K562 (cell line): ENCODE data around the gene IFNA7.
"Not testable (repeated sequence)": the region's sequence is repeated elsewhere in the genome, so short reads cannot be mapped to it uniquely, and the experiment has no call there.

Experiments used
- BRCA1 ChIP-seq, 2 experiments: fragments of 450-650 bp in 1 of 2; sonication (generic) in 1 of 2; formaldehyde crosslinking in 1 of 2; IDR thresholded peaks; 2 replicates each; pipeline versions ENCODE4 v1.5.0 to v1.6.1; 2017 to 2020; ENCODE audit warnings: mild to moderate bottlenecking in 1 of 2, missing genetic modification reagents in 1 of 2
- BRD9 ChIP-seq: fragments of 450-650 bp; IDR thresholded peaks from 2 replicates; pipeline ENCODE4 v1.6.1; 2018; ENCODE audit warnings: low read depth; ENCODE audit not compliant: partially characterized antibody
- FOXA1 ChIP-seq: fragments of 450-650 bp; IDR thresholded peaks from 2 replicates; pipeline ENCODE4 v1.6.1; 2016; ENCODE audit warnings: mild to moderate bottlenecking, borderline replicate concordance
- RNF2 ChIP-seq: sonication (generic); IDR thresholded peaks from 2 replicates; pipeline ENCODE4 v1.6.1; 2016
- TRIM28 ChIP-seq: fragments of 450-650 bp; IDR thresholded peaks from 2 replicates; pipeline ENCODE4 v1.6.1; 2017
- ZBTB8A ChIP-seq: fragments of 450-650 bp; IDR thresholded peaks from 2 replicates; pipeline ENCODE4 v1.6.1; 2018; ENCODE audit warnings: mild to moderate bottlenecking, moderate library complexity; ENCODE audit not compliant: partially characterized antibody
- TF ChIP-seq, protein P1 (sequence below): sonication (generic); formaldehyde crosslinking; IDR thresholded peaks from 2 replicates; pipeline ENCODE4 v1.5.0; 2020; ENCODE audit warnings: missing genetic modification reagents
- TF ChIP-seq, protein P2 (sequence below), 2 experiments: IDR thresholded peaks; 2 replicates each; pipeline ENCODE4 v1.6.1; 2012; ENCODE audit warnings: improper control_type of control experiment in 2 of 2, low read depth in 2 of 2, low read length in 2 of 2, borderline replicate concordance in 1 of 2
- TF ChIP-seq, protein P3 (sequence below): sonication (generic); formaldehyde crosslinking; IDR thresholded peaks from 2 replicates; pipeline ENCODE4 v1.9.0; 2022; ENCODE audit warnings: mild to moderate bottlenecking, missing genetic modification reagents
- TF ChIP-seq, protein P4 (sequence below): sonication (generic); formaldehyde crosslinking; IDR thresholded peaks from 2 replicates; pipeline ENCODE4 v1.8.1; 2023; ENCODE audit warnings: mild to moderate bottlenecking, missing genetic modification reagents
- TF ChIP-seq, protein P5 (sequence below): sonication (generic); formaldehyde crosslinking; IDR thresholded peaks from 2 replicates; pipeline ENCODE4 v1.9.0; 2022; ENCODE audit warnings: mild to moderate bottlenecking, missing genetic modification reagents
- TF ChIP-seq, protein P6 (sequence below): sonication (generic); IDR thresholded peaks from 2 replicates; pipeline ENCODE4 v1.6.1; 2016

DNA sequence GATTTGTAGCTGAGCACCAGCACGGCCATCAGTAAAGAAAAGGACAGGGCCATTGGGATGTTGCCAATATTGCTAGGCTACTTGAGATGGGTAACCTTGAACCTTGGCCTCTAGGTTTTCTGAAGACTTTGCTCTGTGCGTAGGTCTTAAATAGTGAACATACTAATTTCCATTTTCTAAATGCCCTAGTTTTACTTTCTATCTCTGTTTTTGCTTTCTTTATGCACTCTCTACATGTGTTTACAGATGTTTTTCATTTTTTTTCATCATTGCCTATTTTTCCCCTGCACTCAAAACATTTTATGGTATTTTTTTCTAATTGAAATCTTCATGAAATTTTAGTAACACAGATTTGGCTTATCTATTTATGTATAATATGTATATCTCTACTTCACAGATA, 35.4 kb downstream of the IFNA7 start, which contains the start of gene IFNA21:
- TF ChIP-seq, protein P1, sequence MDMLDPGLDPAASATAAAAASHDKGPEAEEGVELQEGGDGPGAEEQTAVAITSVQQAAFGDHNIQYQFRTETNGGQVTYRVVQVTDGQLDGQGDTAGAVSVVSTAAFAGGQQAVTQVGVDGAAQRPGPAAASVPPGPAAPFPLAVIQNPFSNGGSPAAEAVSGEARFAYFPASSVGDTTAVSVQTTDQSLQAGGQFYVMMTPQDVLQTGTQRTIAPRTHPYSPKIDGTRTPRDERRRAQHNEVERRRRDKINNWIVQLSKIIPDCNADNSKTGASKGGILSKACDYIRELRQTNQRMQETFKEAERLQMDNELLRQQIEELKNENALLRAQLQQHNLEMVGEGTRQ (CRISPR knock-in tag) = not testable (repeated sequence)
- TF ChIP-seq, protein P2, sequence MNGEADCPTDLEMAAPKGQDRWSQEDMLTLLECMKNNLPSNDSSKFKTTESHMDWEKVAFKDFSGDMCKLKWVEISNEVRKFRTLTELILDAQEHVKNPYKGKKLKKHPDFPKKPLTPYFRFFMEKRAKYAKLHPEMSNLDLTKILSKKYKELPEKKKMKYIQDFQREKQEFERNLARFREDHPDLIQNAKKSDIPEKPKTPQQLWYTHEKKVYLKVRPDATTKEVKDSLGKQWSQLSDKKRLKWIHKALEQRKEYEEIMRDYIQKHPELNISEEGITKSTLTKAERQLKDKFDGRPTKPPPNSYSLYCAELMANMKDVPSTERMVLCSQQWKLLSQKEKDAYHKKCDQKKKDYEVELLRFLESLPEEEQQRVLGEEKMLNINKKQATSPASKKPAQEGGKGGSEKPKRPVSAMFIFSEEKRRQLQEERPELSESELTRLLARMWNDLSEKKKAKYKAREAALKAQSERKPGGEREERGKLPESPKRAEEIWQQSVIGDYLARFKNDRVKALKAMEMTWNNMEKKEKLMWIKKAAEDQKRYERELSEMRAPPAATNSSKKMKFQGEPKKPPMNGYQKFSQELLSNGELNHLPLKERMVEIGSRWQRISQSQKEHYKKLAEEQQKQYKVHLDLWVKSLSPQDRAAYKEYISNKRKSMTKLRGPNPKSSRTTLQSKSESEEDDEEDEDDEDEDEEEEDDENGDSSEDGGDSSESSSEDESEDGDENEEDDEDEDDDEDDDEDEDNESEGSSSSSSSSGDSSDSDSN (IDR thresholded peaks at IDR 0.05; ENCODE audit: borderline replicate concordance in 1 of 2, low read depth in 2 of 2, low read length in 2 of 2) = not testable (repeated sequence)
- not testable (repeated sequence) for TF ChIP-seq BRCA1 (IDR thresholded peaks at IDR 0.05); BRCA1 (CRISPR knock-in tag; IDR thresholded peaks at IDR 0.05); FOXA1; BRD9; RNF2; ZBTB8A; TRIM28
- TF ChIP-seq, protein P3, sequence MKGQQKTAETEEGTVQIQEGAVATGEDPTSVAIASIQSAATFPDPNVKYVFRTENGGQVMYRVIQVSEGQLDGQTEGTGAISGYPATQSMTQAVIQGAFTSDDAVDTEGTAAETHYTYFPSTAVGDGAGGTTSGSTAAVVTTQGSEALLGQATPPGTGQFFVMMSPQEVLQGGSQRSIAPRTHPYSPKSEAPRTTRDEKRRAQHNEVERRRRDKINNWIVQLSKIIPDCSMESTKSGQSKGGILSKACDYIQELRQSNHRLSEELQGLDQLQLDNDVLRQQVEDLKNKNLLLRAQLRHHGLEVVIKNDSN (CRISPR knock-in tag) = not testable (repeated sequence)
- TF ChIP-seq, protein P4, sequence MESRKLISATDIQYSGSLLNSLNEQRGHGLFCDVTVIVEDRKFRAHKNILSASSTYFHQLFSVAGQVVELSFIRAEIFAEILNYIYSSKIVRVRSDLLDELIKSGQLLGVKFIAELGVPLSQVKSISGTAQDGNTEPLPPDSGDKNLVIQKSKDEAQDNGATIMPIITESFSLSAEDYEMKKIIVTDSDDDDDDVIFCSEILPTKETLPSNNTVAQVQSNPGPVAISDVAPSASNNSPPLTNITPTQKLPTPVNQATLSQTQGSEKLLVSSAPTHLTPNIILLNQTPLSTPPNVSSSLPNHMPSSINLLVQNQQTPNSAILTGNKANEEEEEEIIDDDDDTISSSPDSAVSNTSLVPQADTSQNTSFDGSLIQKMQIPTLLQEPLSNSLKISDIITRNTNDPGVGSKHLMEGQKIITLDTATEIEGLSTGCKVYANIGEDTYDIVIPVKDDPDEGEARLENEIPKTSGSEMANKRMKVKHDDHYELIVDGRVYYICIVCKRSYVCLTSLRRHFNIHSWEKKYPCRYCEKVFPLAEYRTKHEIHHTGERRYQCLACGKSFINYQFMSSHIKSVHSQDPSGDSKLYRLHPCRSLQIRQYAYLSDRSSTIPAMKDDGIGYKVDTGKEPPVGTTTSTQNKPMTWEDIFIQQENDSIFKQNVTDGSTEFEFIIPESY (CRISPR knock-in tag) = not testable (repeated sequence)
- TF ChIP-seq, protein P5, sequence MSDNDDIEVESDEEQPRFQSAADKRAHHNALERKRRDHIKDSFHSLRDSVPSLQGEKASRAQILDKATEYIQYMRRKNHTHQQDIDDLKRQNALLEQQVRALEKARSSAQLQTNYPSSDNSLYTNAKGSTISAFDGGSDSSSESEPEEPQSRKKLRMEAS = not testable (repeated sequence)
- TF ChIP-seq, protein P6, sequence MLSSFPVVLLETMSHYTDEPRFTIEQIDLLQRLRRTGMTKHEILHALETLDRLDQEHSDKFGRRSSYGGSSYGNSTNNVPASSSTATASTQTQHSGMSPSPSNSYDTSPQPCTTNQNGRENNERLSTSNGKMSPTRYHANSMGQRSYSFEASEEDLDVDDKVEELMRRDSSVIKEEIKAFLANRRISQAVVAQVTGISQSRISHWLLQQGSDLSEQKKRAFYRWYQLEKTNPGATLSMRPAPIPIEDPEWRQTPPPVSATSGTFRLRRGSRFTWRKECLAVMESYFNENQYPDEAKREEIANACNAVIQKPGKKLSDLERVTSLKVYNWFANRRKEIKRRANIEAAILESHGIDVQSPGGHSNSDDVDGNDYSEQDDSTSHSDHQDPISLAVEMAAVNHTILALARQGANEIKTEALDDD = not testable (repeated sequence)
